GM21619 (cell line): Measurements from ENCODE around the gene CACNA2D3.

Experiments
- ATAC-seq: cut with Tn5 transposase; IDR thresholded peaks from one replicate; pipeline ENCODE4 v1.9.1; 2021; ENCODE audit not compliant: unreplicated experiment

Gene CACNA2D3

DNA sequence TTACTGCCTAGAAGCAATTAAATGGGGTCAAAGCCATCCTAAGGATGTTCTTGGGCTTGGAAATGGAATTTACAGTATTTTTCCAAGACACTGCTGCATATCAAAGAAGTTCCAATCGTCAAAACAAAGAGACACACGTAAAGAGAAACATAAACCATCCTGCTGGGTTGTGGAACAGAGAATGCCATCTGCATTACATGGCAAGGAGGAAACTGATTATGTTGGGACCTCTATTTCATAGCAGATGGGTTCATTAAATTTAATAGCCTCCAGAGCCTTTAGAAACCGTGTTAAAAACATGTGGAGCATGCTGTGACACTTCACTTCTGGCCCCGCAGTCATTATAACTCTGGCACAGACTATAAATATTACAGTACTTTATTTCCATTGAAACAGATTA is 650.9 kb downstream of the CACNA2D3 start:
- no peak for ATAC-seq

DNA sequence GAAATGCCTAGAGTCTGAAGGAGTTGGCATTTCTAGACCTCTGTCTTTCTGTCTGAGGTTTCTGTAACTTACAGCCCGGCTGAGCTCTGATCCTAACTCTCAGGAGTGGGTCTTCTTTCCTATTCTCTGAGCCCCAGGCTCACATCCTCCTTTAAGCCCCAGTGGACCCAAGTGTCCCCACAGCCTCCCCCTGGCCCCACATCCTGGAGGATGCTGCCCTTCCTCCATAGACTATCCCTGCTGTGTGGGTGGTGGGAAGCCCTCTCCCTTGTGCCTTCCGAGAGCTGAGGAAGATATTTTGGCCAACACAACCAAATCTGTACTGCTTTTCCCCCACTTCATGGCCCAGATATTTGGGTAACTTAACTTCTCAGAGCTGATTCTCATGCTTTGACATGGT is 654.2 kb downstream of the CACNA2D3 start:
- ATAC-seq: no peak

DNA sequence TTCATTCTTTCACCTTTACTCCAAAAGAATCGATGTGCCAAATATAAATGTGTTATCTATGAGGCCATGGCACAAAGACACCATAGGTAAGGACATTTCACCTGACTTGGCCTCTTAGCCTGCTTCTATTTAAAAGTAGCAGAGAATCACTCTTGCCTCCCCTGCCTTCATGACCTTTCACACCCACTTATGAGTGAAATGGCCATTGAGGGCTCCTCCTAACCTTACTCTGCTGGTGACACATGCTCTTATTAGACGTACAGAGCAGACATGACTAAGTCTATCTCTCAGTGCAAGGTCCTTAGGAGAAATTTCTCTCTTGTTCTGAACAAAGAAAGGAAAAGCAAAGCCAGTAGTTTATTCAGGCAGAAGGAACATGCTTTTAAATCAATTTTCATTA is 654.8 kb downstream of the CACNA2D3 start:
- no peak for ATAC-seq

DNA sequence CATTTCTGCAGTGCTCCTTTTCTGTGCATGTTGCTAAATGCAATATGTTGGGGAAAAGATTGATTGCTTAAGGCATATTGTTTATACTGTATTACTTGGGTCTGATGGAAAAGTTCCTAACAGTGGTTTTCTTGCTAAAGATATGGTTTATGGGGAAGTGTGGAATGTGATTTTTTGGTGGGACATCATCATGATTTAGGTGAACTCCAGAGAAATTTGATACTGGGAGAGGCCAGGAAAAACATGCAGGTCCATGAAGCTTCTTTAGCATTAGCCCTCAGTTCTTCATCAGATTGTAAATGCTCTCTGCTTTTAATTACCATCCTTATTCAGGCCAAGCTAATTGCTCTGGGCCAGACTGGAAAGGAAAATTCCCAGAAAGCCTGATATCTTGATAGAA is 658.0 kb downstream of the CACNA2D3 start:
- ATAC-seq: no peak

DNA sequence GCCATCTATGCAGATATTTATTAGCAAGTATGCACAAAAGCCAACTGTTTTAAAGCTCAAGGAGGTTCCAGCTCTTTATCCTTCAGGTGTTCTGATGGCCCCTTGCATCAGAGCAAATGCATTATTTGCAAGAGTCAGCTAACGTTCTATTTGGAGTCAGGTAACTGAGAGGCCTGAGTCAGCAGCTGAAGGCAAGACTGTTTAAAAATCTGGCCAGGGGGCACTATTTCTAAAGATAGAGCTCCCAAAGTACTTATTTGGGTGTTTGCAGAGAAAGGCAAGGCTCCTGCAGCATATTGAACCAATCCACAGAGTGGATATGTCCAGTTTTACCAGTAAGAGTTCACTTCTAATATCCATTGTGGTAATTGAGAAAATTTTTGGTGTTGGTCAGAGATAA is 659.4 kb downstream of the CACNA2D3 start:
- ATAC-seq: no peak

DNA sequence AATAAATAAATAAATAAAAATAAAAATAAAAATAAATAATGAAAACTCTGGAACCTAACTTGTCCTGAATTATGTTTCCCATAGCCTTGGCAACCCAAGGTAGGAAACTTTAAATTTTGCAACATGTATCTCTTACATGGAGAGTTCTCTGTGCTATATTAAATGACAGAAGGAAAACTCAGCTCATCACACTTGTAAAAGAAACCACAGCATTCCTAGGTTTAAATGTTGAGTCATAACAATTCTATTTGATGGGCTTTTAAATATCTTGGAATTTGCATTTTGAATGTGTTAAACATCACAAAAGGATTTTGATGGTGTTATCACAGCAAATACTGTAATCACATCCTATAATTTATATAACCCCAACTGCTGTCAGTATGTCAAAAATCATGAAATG is 661.3 kb downstream of the CACNA2D3 start:
- ATAC-seq: no peak

DNA sequence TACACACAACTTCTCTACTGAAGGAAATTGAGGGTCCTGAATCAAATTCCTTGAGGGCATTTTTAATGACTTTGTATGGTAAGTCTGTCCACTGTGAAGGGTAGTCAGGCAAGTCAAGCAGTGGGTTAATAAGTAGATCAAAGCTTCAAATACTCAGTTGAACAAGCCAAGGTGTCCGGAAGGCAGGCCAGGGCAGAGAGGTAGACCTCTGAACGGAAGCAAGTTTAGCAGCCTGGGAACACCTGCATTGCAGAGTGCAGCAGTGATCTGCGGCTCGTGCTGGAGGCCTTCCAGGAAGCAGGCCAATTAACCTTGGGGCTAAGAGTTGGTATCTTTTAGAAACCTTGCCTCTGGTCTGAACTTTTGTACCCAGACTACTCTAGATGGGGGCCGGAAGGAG is 661.7 kb downstream of the CACNA2D3 start:
- no peak for ATAC-seq

DNA sequence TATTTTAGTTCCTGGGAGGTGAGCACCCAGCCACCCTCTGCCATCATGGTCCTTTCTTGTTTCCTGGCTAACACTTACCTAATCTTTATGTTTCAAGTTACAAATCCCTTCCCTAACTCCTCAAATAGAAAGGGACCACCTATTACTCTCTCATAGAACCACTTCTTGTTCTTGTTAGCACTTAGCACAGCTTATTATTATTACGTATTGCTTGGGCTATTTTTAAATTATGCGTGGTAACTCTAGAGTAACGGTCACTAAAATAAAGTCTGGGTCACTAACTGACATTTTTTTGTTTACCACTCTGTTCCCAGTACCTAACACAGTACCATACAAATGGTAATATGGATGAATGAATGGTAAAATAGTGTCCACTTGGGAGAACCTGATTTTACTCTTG is 663.6 kb downstream of the CACNA2D3 start:
- no peak for ATAC-seq

DNA sequence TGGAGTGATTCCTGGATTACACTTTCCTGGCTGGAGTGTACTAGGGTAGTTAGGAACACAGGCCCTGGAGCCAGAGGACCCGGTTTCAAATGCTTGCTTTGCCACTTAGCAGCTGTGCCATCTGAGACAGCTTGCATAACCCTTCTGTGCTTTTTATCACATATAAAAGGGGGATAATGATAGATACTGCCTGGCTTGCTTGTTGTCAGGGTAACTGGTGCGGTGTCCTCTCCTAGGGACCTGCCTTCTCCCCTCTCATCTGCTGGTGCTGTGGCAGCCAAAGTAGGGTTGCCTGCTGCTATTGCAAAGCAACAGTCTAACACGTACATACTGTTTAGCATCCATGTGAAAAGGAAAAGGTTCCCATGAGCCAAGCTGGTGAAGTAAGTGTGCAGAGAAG is 667.7 kb downstream of the CACNA2D3 start:
- no peak for ATAC-seq

DNA sequence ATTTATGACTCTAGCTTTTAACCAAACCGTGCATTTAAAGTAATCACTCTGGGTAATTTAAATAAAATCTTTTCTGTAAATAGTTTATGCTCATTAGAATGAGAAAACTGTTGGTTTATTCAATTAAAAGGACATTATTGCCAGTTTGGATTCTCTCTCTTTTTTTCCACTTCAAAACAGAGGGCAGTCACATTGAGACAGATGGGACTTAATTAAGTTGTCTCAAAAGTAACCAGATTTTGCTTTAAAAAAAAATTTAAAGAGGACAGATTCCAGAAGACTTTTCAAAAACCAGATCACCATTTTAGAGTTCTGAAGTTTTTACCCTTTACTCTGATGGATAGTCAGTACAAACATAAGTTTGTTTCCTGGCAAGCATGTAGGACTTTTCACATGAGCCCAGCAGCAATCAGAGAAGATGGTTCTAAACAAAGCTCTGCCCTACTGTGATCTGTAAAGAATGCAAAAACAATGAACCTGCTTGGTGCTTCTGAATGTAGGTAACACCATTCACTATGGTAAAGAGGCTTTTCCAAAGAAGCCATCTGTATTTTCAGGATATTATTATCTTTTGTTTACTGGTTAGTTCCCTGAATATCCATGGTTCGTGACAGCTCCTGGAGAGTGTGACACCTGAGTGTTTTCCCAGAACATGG is 669.3 kb downstream of the CACNA2D3 start:
- ATAC-seq: no peak

DNA sequence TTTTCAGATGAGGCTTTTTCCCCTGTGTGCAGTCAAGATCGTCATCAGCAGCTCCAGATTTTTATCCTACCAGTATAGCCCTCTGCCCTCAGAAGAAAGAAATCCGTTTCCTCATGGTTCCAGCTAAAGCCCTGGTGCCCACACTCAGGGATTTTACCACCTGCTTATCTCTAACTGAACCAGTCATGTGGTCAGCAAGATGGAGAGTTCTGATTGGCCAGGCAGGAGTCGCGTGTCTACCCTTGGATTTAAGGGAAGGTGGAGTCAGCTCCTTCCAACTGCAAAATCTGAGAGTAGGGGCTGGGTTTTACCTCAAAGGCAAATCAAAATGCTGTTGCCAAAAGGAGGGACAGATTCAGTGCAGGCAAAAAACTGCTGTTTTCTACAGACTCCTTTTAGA is 670.2 kb downstream of the CACNA2D3 start:
- no peak for ATAC-seq

DNA sequence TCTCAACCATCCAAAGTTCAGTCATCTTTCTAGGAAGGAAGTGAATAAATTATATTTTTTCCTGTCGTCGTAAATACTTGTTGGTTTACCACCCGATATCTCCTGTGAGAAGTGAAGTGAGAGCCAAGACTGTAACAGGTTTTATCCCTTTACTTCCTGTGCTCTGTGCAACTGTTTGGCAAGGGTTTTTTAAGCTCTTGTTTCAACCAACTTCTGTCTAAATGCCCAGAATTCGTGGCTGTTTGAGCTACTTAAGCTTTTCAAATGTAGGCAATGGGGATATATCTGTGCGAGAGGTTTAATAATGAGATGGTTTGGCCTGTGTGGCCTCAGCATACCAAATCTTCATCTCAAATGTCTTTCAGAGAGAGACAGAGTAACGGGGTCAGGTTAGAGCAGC is 670.8 kb downstream of the CACNA2D3 start:
- ATAC-seq: no peak

DNA sequence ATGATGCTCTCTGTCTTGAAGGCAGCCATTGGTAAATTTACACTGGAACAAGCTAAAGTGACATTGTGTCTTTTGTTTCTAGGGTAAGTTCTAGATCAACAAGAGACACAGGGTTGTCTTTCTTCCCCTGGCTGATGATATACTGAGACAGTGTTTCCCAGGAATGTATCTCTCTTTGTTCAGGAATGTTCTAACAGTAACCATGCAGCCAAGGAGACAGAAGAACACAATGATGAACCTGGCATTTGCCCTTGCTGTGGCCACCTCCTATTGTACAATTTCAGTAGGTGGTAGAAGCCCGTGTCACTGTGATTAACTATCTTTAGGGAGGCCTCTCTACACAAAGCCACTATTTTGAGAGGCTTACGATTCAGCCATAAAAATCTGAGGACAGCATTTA is 674.8 kb downstream of the CACNA2D3 start:
- ATAC-seq: no peak

DNA sequence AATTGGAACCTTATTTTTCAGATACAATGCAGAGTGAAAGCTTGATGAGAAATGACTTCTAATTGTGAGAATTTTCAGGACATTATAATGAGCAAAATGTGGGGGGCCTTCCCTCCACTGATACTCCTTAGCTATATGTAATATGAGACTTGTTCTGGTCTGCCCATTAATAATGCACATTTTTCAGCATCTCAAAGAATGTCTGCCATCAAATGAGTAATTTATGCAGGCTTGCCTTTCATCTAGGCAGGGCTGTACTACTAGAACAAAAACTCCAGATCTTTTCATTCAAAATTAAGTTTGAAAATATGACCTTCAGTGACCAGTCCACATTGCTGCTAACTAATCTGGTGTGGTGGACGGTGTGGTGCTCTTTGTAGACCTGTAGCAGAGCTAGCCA is 678.1 kb downstream of the CACNA2D3 start:
- ATAC-seq: no peak

DNA sequence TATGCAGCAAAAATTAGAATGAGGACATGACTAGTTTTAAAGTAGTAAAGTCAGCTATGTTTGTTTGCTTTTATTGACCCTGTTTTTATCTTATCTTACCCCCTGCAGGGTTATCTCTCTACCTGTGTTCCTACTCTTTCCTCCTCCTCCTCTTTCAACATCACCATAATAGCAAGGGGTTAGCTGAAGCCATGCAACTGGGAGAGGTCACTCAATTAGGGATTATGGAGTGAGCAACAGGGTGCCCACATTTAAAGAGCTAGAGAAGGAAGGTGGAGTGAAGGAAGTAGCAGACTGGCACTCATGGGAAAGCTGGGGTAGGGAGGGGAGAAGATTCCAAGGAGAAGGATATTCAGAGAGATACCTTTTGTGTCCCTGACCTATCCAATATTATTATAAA is 679.6 kb downstream of the CACNA2D3 start:
- ATAC-seq: no peak

DNA sequence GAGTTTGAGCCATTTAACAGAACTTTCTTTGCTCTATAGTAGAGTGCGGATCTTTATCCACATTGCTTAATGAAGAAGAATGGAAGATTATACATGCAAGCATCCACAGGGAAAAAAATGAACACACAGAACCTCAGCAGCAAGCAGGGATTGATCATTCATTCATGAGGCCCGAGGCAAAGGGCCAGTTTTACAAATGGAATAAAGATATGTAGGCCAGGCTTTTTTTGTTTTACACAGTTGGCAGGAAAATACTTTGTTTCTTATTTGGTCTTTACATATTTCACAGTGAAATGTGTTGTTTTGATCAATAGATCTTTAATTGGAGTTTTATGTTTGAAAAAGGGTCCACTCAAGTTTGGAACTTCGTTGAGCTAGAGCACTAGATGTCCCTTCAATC is 688.0 kb downstream of the CACNA2D3 start:
- ATAC-seq: no peak

DNA sequence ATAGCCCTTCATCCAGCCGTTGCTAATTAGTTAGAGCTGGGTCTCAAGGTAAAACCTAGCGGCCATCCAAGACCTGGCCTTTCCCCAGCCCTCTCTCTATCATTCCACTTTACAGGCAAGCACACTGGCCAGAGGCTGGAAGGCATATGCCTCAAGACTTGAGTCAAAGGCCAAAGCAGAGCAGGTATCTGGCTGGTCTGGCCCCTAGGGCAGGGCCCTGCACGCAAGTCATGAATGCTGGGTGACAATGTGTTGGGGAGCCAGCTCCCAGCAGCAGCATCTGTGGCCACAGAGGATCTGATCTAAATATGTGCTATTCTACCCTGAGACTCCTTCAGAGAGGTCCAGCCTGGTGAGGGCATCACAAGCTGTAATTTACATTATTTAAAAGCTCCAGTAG is 691.9 kb downstream of the CACNA2D3 start:
- no peak for ATAC-seq

DNA sequence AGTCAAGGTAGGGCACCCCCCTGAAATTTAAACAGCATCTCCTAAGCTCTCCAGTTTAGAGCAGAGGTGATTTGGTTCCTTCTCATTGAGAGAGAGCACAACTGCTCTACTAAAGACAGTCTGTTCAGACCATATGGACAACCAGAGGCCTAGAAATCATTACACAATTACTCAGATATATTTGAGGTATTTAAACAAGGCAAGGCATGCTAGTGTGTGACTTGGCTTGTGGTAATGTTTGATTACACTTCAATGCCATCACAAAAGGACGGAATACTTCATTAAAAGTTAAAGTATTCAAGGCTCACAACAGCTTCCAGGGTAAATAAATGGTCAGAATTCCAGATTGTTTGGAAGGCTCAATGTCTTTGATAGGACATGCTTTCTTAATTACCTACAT is 695.3 kb downstream of the CACNA2D3 start:
- no peak for ATAC-seq

DNA sequence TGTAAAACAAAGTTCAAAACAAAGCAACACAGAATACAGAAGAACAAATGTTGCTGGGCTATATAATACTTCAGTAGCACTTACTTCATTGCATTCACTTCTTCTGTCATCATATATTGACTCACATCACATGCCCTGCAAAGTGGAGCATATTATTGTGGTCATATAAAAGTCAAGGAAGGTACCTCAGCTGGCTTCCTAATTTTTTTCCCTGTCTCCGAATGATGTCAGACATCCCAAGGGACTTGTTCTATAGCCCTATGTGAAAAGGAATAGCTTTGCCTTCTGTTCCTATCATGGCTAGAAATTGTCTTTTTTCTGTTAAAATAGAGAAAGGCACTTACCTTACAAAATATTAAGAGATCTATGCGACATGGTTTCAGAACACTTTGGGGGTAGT is 696.1 kb downstream of the CACNA2D3 start:
- no peak for ATAC-seq

DNA sequence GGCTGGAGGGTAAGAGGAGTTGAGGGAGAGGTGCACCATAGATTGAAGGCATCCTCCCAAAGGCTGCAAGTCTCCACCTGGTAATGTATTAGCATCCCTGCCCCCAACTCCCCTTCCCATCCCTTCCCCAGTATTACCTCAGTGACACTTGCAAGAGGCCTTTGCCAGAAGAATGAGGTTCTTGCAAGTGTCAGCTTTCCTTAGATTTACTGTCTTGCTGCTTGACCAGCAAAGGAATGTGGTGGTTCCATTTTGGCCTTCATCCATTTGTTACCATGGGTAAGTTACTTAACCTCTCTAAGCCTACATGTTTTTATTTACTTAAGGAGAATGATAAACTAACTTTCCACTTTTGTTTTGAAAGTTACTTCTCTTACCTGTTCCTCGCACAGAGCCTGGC is 696.6 kb downstream of the CACNA2D3 start:
- no peak for ATAC-seq

DNA sequence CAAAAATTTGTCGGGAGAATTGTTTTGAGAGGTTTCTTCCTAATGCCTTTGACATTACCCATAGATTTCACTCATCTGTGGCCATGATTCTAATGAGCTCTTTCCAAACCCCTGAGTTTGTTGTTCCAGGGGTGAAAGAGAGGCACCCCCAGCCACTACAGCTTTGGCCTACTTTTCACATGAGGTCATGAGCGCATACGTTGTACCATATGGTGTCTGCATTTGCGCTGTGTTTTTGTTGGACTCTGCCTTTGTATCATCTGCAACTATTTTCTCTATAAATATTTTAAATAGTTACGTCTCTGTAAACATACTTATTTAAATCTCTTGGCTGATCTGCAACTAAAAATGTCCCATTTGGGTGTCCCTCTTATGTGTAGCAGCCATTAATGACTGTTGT is 697.6 kb downstream of the CACNA2D3 start:
- ATAC-seq: no peak

DNA sequence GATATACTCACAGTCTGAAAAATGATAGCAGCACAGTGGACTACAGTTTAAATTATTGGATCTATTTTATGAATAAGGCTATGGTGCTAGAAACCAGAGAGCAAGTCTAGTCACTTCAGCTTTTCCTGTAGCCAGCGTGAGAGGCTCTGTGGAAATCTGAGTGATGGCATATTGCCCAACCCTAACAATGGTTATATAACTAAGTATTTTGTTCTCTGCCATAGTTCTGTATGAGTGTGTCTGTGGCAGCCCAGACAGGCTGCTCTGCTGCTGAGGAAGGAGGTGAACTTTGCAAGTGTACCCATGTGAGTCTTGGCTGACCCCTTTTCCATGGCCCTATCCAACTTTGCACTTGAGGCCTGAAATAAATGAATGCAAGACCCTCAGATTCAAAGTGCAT is 699.9 kb downstream of the CACNA2D3 start:
- no peak for ATAC-seq

DNA sequence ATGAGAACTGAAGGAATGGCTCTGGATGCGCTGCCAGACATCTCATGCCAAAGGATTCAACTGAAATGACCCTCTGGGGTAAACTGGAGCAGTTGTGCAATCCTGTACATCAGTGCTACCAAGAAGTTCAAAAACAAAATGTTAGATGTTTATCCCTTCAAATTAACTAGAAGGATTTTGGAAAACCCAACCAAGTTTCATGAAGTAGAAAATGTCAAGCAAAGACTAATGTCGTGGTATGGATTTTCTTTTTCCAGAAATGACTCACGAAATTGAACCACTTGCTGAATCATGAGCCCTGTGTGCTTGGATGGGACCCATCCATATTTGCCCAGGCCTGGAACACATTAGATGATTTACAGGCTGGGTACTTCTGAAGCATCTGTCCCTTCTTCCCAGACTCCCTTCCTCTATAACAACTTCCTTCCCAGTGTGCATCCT is 703.9 kb downstream of the CACNA2D3 start:
- no peak for ATAC-seq
